Activated naive CD8-positive, alpha-beta T cell (primary cell): ENCODE data around the gene PRRC2B.
"Not testable (repeated sequence)": the region's sequence is repeated elsewhere in the genome, so short reads cannot be mapped to it uniquely, and the experiment has no call there.

Source experiments
- H3K27ac Mint-ChIP-seq: one replicate; pipeline ENCODE4 v1.8.0; 2021; ENCODE audit warnings: mixed read lengths
- H3K27me3 Mint-ChIP-seq: one replicate; pipeline ENCODE4 v1.8.0; 2021; ENCODE audit warnings: mixed read lengths
- H3K36me3 Mint-ChIP-seq: one replicate; pipeline ENCODE4 v1.8.0; 2021; ENCODE audit warnings: mixed read lengths
- H3K4me1 Mint-ChIP-seq: one replicate; pipeline ENCODE4 v1.8.0; 2021; ENCODE audit warnings: low read depth, mixed read lengths
- H3K4me3 Mint-ChIP-seq: one replicate; pipeline ENCODE4 v1.8.0; 2021; ENCODE audit warnings: mild to moderate bottlenecking, mixed read lengths
- H3K9me3 Mint-ChIP-seq: one replicate; pipeline ENCODE4 v1.8.0; 2021; ENCODE audit warnings: low read depth, mixed read lengths

Gene PRRC2B

GRCh38 chr9:131448818-131449217, 54.9 kb downstream of the PRRC2B start:
- H3K36me3 Mint-ChIP-seq = no peaks in the 10 kb centered on the region
- peak overlapping the region; percentile 59 for H3K27ac Mint-ChIP-seq
- peaks cover 27% of the 10 kb centered on the region for H3K4me1 Mint-ChIP-seq
- H3K27me3 Mint-ChIP-seq = no peaks in the 10 kb centered on the region
- H3K4me3 Mint-ChIP-seq = no peak overlapping the region
- no peaks in the 10 kb centered on the region for H3K9me3 Mint-ChIP-seq

- H3K4me3 Mint-ChIP-seq = no peak overlapping the region
- no peaks in the 10 kb centered on the region for H3K27me3 Mint-ChIP-seq
- peaks cover 27% of the 10 kb centered on the region for H3K4me1 Mint-ChIP-seq
- H3K9me3 Mint-ChIP-seq = no peaks in the 10 kb centered on the region
- peak overlapping the region; percentile 59 for H3K27ac Mint-ChIP-seq
- peaks cover 3% of the 10 kb centered on the region for H3K36me3 Mint-ChIP-seq
Measured at GRCh38 chr9:131449276-131449675, 55.4 kb downstream of the PRRC2B start.

- Mint-ChIP-seq H3K4me3 (no peak overlapping the region), H3K27me3 (no peaks in the 10 kb centered on the region), H3K4me1 (peaks cover 22% of the 10 kb centered on the region), H3K9me3 (no peaks in the 10 kb centered on the region), H3K36me3 (peaks cover 8% of the 10 kb centered on the region), H3K27ac (no peak overlapping the region)
Measured at GRCh38 chr9:131454028-131454427, 60.1 kb downstream of the PRRC2B start.

- not testable (repeated sequence) for H3K4me3 Mint-ChIP-seq, H3K27ac Mint-ChIP-seq, H3K9me3 Mint-ChIP-seq, H3K27me3 Mint-ChIP-seq
- H3K36me3 Mint-ChIP-seq = peaks cover 10% of the 10 kb centered on the region
- peaks cover 14% of the 10 kb centered on the region for H3K4me1 Mint-ChIP-seq
Measured at GRCh38 chr9:131455655-131456054, 61.8 kb downstream of the PRRC2B start.

GRCh38 chr9:131457746-131458145, 63.9 kb downstream of the PRRC2B start:
- peaks cover 5% of the 10 kb centered on the region for H3K4me1 Mint-ChIP-seq
- no peaks in the 10 kb centered on the region for H3K9me3 Mint-ChIP-seq
- H3K27me3 Mint-ChIP-seq = no peaks in the 10 kb centered on the region
- peaks cover 10% of the 10 kb centered on the region for H3K36me3 Mint-ChIP-seq
- H3K27ac Mint-ChIP-seq = peak overlapping the region; percentile 12
- no peak overlapping the region for H3K4me3 Mint-ChIP-seq

GRCh38 chr9:131459056-131459455, 65.2 kb downstream of the PRRC2B start:
- Mint-ChIP-seq H3K27ac (no peak overlapping the region), H3K36me3 (peaks cover 9% of the 10 kb centered on the region), H3K27me3 (no peaks in the 10 kb centered on the region), H3K4me1 (peaks cover 1% of the 10 kb centered on the region), H3K9me3 (no peaks in the 10 kb centered on the region), H3K4me3 (no peak overlapping the region)

DNA sequence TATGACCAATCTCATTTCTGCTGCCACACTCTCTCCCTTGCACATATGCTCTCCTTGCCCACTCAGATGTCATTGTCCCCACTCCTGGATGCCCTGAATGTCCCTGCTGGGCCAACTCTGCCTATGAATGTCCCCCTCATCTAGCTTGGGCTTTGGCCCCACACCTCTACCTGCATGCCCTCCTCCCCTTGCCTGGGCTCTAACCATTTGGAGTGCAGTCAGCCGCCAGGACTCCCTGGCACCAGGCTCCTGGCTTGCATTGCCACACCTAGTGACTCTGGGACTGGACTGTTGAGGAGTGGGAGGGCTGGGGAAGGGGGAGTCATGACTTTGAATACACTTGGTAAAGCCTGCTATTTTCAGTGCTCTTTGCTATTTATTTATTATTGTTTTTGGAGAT, 67.3 kb downstream of the PRRC2B start:
- Mint-ChIP-seq H3K36me3 (peaks cover 10% of the 10 kb centered on the region), H3K27ac (no peak overlapping the region)

DNA sequence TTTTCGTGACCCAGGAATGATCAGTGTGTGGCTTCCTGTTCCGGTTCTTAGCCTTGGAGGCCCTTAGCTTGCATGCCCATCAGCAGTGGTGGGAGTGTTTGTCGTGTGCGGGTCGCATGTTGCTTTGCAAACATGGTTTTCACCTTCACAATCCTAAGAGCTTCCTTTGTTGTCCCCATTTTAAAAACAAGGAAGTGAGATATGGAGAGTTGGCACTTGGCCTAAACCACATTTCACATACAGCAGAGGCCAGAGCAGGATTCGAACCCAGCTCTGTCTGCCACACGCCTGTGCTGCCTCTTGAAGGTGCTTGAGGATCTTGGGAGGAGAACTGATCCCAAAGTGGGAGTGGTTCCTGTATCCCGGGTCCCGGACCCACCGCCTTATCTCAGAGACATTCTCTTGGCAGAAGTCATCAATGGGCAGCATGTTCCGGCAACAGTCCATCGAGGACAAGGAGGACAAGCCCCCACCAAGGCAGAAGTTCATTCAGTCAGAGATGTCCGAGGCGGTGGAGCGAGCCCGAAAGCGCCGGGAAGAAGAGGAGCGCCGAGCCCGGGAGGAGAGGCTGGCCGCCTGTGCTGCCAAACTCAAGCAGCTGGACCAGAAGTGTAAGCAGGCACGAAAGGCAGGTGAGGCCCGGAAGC, 70.6 kb downstream of the PRRC2B start:
- H3K36me3 Mint-ChIP-seq = peaks cover 5% of the 10 kb centered on the region
- H3K27ac Mint-ChIP-seq = no peak overlapping the region
- H3K4me1 Mint-ChIP-seq = no peaks in the 10 kb centered on the region
- no peaks in the 10 kb centered on the region for H3K27me3 Mint-ChIP-seq
- no peaks in the 10 kb centered on the region for H3K9me3 Mint-ChIP-seq
- H3K4me3 Mint-ChIP-seq = no peak overlapping the region

More for the DNA sequence above, 67.3 kb downstream of the PRRC2B start:
- Mint-ChIP-seq H3K4me3 (no peak overlapping the region), H3K27me3 (no peaks in the 10 kb centered on the region), H3K9me3 (no peaks in the 10 kb centered on the region), H3K4me1 (peaks cover 1% of the 10 kb centered on the region)

DNA sequence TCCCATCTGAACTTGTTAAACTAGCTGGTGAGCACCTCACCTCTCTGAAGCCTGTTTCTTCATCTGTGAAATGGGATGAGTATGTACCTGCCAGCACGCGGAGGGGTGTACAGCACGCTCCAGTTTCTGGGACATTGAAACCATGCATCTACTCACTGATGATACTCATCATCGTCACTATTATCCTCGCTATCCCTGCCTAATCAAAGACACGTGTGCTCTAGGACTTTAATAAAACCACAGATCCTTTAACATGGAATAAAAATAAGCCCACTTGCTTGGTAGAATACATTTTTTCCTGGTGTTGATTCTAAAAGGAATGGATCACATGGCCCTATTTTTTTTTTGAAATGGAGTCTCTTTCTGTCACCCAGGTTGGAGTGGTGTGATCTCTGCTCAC, 71.5 kb downstream of the PRRC2B start:
- no peaks in the 10 kb centered on the region for H3K9me3 Mint-ChIP-seq
- no peak overlapping the region for H3K27ac Mint-ChIP-seq
- peaks cover 8% of the 10 kb centered on the region for H3K36me3 Mint-ChIP-seq
- H3K4me1 Mint-ChIP-seq = no peaks in the 10 kb centered on the region
- H3K4me3 Mint-ChIP-seq = no peak overlapping the region
- no peaks in the 10 kb centered on the region for H3K27me3 Mint-ChIP-seq

DNA sequence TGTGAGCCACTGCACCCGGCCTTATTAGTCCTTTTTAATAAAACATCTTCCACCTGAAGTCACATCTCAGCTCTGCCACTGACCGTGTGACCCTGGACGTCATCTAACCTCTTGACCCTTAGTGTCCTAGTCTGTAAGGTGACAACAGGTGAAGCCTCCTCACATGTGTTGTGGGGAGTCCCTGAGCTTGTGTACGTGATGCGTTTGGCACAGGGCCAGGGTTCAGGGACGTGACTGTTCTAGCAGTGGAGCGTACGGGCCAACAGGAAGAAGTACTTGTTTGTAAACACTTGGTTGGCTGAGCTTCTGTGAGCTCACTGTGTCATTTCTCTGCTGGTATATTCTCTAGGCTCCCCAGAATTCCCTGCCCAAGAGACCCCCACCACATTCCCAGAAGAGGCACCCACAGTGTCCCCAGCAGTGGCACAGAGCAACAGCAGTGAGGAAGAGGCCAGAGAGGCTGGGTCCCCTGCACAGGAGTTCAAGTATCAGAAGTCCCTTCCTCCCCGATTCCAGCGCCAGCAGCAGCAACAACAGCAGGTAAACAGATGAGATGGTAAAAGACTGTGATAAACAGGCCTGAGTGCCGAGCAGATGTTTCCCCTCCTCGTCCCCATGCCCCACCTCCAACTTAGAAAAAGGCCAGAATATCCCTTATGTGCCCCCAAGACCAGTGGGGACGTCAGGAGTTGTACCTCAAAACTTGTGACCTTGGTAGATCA, 73.5 kb downstream of the PRRC2B start:
- no peaks in the 10 kb centered on the region for H3K9me3 Mint-ChIP-seq
- H3K27me3 Mint-ChIP-seq = no peaks in the 10 kb centered on the region
- peaks cover 1% of the 10 kb centered on the region for H3K4me1 Mint-ChIP-seq
- peaks cover 12% of the 10 kb centered on the region for H3K36me3 Mint-ChIP-seq
- peak overlapping the region; percentile 41 for H3K27ac Mint-ChIP-seq
- no peak overlapping the region for H3K4me3 Mint-ChIP-seq

DNA sequence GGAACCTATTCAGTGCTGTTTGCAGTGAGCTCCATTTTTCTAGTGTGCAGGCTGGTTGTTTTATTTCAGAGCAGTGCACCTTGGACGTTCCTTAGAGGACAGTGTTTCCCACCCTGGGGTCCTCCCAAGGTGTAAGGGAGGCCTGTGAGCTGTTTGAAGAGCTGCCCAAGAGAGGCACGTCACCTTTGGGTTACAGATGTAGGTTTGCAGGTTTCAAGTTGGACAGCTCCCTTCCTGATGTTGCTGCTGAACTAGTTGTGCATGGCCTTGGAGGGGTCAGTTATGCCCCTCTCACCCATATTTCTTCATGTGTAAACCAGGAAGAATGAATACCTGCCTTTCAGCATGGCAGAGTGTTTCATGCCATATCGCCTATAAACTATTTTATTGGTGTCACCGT, 74.1 kb downstream of the PRRC2B start:
- H3K27me3 Mint-ChIP-seq = no peaks in the 10 kb centered on the region
- peaks cover 14% of the 10 kb centered on the region for H3K36me3 Mint-ChIP-seq
- H3K9me3 Mint-ChIP-seq = no peaks in the 10 kb centered on the region
- peaks cover 1% of the 10 kb centered on the region for H3K4me1 Mint-ChIP-seq
- no peak overlapping the region for H3K27ac Mint-ChIP-seq
- H3K4me3 Mint-ChIP-seq = no peak overlapping the region

DNA sequence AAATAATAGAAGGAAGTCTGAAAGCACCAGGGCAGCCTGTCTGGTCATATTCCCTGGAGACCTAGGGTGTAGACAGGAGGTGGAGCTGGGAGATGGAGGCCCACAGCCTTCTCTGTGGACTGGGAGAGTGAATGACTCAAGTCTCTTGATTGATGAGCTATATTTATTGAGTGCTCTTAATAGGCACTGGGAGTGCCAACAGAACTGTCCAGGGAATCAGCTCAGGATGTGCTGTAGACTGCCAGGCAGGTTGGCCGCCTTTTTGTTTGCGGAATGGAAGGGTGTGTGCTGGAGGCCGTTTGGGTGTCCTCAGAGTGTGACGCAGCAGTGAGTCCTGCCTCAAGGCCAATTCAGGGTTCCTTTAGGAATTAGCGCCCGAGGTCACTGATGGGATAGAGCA, 75.5 kb downstream of the PRRC2B start:
- no peaks in the 10 kb centered on the region for H3K27me3 Mint-ChIP-seq
- peak overlapping the region; percentile 43 for H3K27ac Mint-ChIP-seq
- H3K4me3 Mint-ChIP-seq = no peak overlapping the region
- peaks cover 1% of the 10 kb centered on the region for H3K4me1 Mint-ChIP-seq
- H3K36me3 Mint-ChIP-seq = peaks cover 14% of the 10 kb centered on the region
- no peaks in the 10 kb centered on the region for H3K9me3 Mint-ChIP-seq

GRCh38 chr9:131469951-131470350, 76.1 kb downstream of the PRRC2B start:
- Mint-ChIP-seq H3K4me3 (no peak overlapping the region), H3K27ac (peak overlapping the region; percentile 64)

DNA sequence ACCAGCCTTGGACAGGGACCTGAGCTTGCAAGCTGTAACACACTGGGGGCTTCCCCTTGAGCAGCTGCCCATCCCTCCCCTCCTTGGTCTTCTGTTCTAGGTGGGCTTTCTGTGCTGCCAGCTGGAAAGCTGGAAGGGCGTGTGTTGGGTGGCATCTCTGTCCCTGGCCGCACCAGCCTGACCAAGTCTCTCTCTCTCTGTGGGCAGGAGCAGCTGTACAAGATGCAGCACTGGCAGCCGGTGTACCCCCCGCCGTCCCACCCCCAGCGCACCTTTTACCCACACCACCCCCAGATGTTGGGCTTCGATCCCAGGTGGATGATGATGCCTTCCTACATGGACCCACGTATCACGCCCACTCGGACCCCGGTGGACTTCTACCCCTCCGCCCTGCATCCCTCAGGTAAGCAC, 76.7 kb downstream of the PRRC2B start:
- peaks cover 1% of the 10 kb centered on the region for H3K4me1 Mint-ChIP-seq
- H3K9me3 Mint-ChIP-seq = no peaks in the 10 kb centered on the region
- no peaks in the 10 kb centered on the region for H3K27me3 Mint-ChIP-seq
- peaks cover 12% of the 10 kb centered on the region for H3K36me3 Mint-ChIP-seq
- H3K27ac Mint-ChIP-seq = no peak overlapping the region
- no peak overlapping the region for H3K4me3 Mint-ChIP-seq

More at GRCh38 chr9:131469951-131470350, 76.1 kb downstream of the PRRC2B start:
- Mint-ChIP-seq H3K36me3 (peaks cover 14% of the 10 kb centered on the region), H3K9me3 (no peaks in the 10 kb centered on the region), H3K27me3 (no peaks in the 10 kb centered on the region), H3K4me1 (peaks cover 1% of the 10 kb centered on the region)

GRCh38 chr9:131472085-131472484, 78.2 kb downstream of the PRRC2B start:
- H3K36me3 Mint-ChIP-seq = peaks cover 12% of the 10 kb centered on the region
- not testable (repeated sequence) for H3K4me3 Mint-ChIP-seq, H3K27me3 Mint-ChIP-seq, H3K9me3 Mint-ChIP-seq, H3K27ac Mint-ChIP-seq, H3K4me1 Mint-ChIP-seq
